Mesenteric fat pad (tissue), 1 donor: Measurements from ENCODE around the gene SHISAL1. TPM values are rescaled to one million over a fixed set of nuclear protein-coding genes. Genes with fewer than 3 reads are reported as not detected.

Experiments
- DNase-seq: peaks from one replicate; pipeline ENCODE4 v3.0.0-alpha.2; 2020; ENCODE audit warnings: low spot score
- long read RNA-seq: library from polyadenylated mRNA; unstranded; transcript quantifications from one replicate; pipeline ENCODE4 v2.0.0, GENCODE V29; 2020
- total RNA-seq: library from RNA; stranded (reverse); fragmentation: NEBNext Ultra II Directional; extraction: Animal tissue kit (Norgen Biotek cat#: 25700); gene quantifications from one replicate; pipeline ENCODE4 v1.2.1, GENCODE V29; 2021
- donor health status: DM: yes; HTN: yes; CAD: no.

Gene SHISAL1
- total RNA-seq, result 3.3 TPM
- long read RNA-seq, partial matches to known transcripts, result 0 of 2 reads
- long read RNA-seq, other reads (novel, unspliced or antisense), result 2 of 2 reads

GRCh38 chr22:44312766-44313165, at the start of gene SHISAL1:
Gene SHISAL1 (minus strand): TSS chr22:44312951. CDS start chr22:44300945, 12,006 bp downstream.
- no peak for DNase-seq

- no peak for DNase-seq
Observed at GRCh38 chr22:44361391-44362126, 48.8 kb upstream of the SHISAL1 start.

DNA sequence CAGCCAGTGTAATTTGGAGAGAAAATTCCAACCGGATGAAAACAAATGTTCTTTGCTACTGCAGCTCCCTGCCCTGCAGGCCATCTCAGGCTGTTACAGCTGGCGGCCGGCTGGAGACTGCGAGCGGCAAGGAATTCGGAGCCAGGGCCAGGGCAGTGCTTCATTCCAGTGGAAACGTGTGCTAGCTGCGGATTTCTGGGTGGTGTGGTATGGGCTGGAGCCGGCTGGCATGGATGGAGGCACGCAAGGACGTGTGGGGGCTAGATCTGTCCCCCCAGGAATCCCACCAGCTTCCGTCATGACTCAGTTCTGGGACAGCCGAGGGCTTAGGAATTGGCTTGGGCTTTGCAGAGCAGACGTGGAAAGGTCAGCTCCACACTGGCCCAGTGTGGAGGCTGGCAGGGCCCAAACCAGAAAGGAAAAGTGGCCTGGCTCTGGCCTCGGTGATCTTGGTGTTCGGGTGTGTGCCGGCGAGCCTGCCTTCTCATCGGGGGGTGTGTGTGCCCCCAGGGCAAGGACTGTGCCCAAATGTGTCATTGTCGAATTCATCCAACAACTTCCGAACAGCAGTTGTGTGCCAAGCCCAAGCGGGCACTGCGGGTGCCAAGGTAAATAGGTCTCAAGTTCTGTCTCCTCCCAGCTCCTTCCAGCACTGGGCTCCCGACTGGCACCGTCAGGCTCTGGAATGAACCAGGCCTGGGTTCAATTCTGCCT, 48.1 kb upstream of the SHISAL1 start:
- DNase-seq, result no peak

GRCh38 chr22:44360306-44360667, 47.5 kb upstream of the SHISAL1 start:
- DNase-seq, result no peak

DNA sequence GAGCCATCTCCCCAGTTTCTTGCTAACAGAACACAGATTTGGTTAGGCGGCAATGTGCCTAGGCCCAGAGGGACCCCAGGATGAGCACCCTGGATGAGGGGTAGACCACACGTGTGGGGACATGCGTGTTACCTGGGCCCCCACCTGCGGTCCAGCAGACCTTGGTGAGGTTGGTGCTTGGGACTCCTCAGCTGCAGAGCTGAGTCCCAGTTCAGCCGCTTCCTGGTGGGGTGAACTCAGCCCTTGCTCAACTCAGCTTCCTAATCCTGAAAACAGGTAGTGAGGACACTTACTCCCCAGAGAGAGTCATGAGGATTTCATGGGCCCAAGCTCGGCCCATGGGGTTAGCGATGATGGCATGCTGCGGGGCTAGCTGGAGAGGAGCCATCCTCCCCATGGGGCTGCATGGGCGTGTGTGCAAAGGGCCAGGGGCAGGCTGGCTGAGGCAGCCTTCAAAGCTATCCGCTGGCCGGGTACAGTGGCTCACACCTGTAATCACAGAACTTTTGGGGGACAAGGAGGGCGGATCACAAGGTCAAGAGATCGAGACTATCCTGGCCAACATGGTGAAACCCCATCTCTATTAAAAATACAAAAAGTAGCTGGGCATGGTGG, 46.9 kb upstream of the SHISAL1 start:
- DNase-seq, result no peak

- DNase-seq, result no peak
Observed at GRCh38 chr22:44358709-44359440, 46.1 kb upstream of the SHISAL1 start.

DNA sequence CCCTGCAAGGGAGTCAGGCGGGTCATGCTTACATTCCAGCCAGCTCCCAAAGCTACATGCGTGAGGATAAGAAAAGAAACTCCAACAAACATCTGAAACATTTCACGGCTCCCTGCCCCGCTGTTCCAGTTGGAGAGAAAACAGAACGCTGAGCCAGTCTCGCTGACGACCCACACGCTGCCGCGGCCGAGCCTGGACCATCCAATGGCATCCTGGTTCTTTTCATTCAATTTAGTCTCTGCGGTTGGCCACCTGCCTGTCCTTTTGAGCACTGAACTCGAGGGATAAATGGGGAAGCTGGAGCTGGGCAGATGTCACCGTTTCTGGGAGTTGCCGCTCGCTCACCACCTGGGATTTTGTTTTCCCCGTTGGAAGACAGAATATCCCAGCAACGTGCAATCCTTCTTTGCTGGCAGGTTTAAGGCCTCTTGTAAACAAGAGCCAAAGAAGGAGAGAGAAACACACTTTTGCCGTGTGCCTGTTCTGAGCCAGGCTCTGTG, 45.3 kb upstream of the SHISAL1 start:
- no peak for DNase-seq

DNA sequence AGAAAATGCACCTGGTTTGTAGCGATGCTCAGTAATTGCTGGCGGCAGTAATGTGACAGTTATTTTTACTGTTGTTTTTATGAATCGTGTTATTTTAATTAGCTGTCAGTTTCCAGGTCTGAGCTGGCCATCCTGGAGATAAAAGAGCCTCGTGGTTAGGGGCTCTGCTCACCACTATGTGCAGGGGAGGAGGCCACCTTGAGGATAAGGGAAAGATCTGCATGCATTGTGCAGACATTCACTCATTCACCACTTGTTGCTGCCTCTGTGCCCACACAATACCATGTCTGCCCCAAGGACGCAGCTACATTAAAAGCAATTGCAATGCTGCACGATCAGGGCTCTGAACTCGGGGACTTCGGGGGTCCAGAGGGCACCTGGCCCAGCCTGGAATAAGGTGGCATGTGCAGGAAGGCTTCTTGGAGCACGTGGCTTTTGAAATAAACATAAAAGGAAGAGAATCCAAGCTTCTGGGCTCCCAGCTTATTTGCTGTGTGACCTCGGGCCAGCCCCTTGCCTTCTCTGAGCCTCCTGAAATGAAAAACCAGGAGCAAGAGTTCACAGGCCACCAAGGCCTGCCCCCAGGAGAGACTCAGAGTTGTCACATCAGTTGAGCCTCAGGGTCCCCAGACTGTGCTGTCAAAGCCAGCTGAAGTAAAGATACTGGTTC, 44.7 kb upstream of the SHISAL1 start:
- DNase-seq, result no peak

- DNase-seq, result peak; percentile 69
Observed at GRCh38 chr22:44355716-44356070, 42.9 kb upstream of the SHISAL1 start.

GRCh38 chr22:44354288-44354687, 41.5 kb upstream of the SHISAL1 start:
- no peak for DNase-seq

GRCh38 chr22:44353041-44353440, 40.3 kb upstream of the SHISAL1 start:
- DNase-seq, result no peak

DNA sequence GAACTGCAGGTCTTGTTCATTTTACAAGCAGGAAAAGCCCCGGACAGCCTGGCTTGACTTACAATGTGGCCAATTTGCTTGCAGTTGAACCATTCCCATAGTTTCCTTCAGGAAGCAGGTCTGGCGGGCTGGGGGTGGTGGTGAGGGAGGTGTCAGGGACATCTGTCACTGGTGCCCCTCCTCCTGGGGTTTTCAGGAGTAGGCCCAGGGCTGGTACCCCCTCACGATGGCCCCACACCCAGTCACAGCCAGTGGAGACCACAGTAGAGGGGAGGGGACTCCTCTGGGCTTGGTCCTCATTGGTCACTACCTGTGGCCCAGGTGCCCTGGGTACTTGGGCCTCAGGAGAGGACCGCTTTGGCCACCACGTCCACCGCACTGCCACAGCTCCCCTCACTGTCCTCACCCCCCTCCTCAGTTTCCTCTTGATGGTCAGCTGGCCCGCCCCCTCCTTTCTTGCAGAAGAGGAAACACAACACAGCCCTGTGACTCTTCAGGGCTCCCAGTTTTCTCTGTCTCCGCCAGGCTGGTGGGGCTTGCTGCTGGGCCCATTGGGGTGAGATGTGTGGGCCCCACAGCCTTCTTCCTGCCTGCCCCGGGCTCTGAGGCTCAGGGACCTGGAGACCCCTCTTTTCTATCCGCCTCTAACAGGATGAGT, 39.8 kb upstream of the SHISAL1 start:
- no peak for DNase-seq

- no peak for DNase-seq
Observed at GRCh38 chr22:44351685-44352377, 39.1 kb upstream of the SHISAL1 start.

DNA sequence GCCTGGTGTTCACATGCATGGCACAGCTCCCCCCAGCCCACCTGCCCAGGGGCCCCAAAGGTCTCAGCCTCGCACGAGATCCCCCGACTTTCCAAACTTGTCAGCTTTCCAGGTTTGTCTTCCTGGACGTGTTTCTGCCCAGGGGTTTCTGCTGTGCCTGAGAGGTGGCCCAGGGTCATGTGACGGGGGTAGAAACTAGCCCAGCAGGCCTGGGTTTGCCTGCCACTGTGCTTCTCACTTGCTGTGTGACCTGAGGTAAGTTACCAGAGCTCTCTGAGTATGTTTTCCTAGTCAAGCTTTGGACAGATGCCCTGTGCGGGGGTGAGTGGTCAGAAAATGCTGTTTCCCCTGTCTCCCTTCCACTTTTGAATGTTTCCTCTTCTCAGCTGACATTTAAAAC, 38.3 kb upstream of the SHISAL1 start:
- DNase-seq, result no peak

DNA sequence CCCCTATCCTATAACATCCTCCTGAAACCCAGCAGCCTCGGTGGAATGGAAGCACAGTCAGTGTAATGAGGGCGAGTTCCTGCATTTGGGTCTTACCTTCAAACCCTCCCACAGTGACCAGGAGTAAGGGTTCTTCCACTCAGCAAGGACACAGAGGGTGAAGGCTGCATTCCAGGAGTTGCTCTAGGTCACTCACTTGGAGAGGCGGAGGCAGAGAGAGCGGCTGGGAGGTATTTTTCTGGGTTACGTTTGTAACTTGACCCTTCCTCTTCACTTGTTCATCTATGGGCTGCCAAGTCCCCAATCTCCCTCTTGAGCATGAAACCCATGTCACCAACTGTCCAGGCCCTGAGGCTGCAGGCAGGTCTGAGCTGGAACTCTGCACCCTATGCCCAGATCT, 36.8 kb upstream of the SHISAL1 start:
- DNase-seq, result no peak

DNA sequence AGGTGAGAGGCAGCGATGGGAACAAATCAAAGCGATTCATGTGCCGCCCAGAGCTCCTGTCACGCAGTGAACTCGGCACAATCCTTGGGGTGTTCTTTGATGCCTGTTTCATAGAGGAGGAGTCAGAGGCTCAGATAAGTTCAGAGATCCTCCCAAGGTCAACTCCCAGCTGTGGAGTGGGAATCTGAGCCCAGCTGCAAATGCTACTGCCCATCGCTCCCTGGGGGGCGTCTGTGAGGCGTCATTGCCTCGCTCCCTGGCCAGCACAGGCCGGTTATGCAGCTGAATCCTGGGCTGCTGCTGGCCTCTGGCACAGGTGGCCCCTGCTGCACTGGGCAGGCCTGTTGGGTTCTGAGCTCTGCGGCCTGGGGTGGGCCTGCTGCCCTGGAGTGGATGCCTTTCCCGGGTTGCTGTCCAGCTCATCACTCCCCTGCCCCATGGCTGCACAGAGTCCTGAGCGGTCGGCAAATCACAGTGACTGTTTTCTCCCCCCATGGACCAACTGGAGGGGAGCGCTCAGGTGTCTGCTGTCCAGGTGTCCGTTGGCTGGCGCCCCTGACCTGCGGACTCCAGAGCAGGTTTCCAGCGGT, 36.3 kb upstream of the SHISAL1 start:
- no peak for DNase-seq

- DNase-seq, result no peak
Observed at GRCh38 chr22:44347549-44347948, 34.8 kb upstream of the SHISAL1 start.

- DNase-seq, result no peak
Observed at GRCh38 chr22:44347080-44347479, 34.3 kb upstream of the SHISAL1 start.

GRCh38 chr22:44345872-44346271, 33.1 kb upstream of the SHISAL1 start:
- DNase-seq, result no peak
